ENCODE measurements around the gene LIN52.

GRCh38 chr14:74190927-74191575 is 106.3 kb downstream of the LIN52 start:
- no peak for TF ChIP-seq SIN3A (IDR thresholded peaks at IDR 0.05; ENCODE audit: borderline replicate concordance, insufficient read depth, low read length)
- no peak for TF ChIP-seq TAF1 (IDR thresholded peaks at IDR 0.05; ENCODE audit: borderline replicate concordance, insufficient read depth, low read length)
